22Rv1 (cell line): ENCODE results near the gene UNC93A.

ENCODE experiments used
- ZFX ChIP-seq: fragments of 450-650 bp; IDR thresholded peaks from 2 replicates; pipeline ENCODE4 v1.6.1; 2017; ENCODE audit warnings: antibody characterized with exemption, borderline replicate concordance
- TF ChIP-seq, protein P1 (sequence below): fragments of 450-650 bp; IDR thresholded peaks from 2 replicates; pipeline ENCODE4 v1.5.1; 2017; ENCODE audit warnings: mild to moderate bottlenecking

DNA sequence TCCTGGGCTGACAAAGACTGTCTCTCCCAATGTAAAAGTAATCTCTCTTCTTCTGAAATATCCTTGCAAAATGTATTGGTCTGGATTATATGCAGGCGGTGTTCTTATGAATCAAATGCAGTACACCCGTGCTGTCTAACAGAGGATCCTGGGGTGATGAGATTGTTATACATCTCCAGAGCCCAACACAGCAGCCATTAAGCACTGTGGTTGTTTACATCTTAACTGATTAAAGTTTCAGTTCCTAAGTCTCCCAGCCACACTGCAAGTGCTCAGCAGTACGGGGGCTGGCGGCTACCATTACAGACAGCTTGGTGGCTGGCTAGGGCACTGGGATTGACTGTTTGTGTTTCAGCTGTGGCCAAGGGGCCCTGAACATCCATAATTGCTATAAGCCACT, 7.0 kb downstream of the UNC93A start:
- TF ChIP-seq, protein P1, sequence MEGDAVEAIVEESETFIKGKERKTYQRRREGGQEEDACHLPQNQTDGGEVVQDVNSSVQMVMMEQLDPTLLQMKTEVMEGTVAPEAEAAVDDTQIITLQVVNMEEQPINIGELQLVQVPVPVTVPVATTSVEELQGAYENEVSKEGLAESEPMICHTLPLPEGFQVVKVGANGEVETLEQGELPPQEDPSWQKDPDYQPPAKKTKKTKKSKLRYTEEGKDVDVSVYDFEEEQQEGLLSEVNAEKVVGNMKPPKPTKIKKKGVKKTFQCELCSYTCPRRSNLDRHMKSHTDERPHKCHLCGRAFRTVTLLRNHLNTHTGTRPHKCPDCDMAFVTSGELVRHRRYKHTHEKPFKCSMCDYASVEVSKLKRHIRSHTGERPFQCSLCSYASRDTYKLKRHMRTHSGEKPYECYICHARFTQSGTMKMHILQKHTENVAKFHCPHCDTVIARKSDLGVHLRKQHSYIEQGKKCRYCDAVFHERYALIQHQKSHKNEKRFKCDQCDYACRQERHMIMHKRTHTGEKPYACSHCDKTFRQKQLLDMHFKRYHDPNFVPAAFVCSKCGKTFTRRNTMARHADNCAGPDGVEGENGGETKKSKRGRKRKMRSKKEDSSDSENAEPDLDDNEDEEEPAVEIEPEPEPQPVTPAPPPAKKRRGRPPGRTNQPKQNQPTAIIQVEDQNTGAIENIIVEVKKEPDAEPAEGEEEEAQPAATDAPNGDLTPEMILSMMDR: no peak
- TF ChIP-seq ZFX: no peak
